ENCODE data around the gene OR2AT4.

Gene OR2AT4

DNA sequence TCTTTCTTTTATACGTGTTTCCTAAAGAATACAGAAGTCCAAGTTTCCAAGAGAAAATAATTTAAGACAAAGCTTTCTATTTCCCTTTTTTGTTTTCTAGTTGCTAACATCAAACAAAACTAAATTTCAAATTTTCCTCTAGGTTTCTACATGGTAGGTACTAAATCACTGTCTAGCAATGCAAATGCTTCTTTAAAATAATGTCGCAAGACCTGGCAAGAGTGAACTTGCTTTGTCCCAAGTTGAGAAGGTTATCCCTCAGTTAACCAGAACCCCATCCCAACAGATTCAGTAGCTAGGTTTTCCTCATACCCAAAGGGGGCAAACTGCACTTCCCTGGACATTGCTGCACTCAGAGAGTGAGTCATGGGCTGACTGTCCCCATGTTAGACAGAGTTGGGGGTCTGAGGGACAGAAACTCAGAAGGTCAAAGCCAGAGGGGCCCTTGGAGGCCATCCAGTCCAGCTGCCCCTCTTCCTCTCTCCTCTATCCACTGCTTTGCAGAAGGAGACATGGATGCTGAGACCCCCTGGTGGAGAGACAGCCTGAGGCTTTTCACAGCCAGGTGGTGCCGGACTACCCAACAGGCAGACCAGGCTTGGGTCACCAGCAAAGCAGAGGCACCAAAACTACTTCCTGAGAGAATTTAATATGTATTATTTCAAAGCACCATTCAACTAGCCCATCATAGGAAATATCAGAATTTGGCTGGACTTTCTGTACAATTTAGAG lies 23.1 kb downstream of the OR2AT4 start:
- TF ChIP-seq TAF1 (IDR thresholded peaks at IDR 0.05; ENCODE audit: borderline replicate concordance, insufficient read depth, low read length) (no peak), POLR2AphosphoS5 (IDR thresholded peaks at IDR 0.05; ENCODE audit: low read depth, low read length) (no peak), FOXP2 (optimal IDR thresholded peaks at IDR 0.05; ENCODE audit: borderline replicate concordance, extremely low read depth, extremely low read length, insufficient read depth) (no peak), REST (IDR thresholded peaks at IDR 0.05; ENCODE audit: insufficient read depth in 1 of 2, low read depth in 2 of 2, low read length in 2 of 2) (no peak), SIN3A (IDR thresholded peaks at IDR 0.05; ENCODE audit: borderline replicate concordance, insufficient read depth, low read length) (no peak)

DNA sequence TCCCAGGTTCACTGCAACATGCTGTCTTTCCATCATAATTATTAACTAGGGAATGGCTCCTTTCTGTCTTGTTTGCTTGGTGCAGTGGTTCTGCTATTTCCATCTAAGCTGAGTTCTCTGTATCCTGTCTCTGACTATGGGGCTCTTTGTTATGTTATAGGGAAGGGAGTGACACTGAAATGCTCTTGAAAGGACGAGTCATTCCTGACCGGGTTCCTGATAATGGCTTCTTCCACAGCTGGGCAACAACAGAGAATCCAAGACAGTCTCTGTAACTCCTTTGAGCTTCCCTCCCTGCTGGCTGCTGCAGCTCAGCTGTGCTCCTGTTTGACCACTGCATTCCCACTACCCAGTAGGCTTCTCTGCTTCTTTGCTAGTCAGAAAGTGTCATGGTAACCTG lies 24.1 kb downstream of the OR2AT4 start:
- TF ChIP-seq POLR2AphosphoS5 (IDR thresholded peaks at IDR 0.05; ENCODE audit: low read depth, low read length): no peak
- no peak for TF ChIP-seq FOXP2 (optimal IDR thresholded peaks at IDR 0.05; ENCODE audit: borderline replicate concordance, extremely low read depth, extremely low read length, insufficient read depth)
- no peak for TF ChIP-seq SIN3A (IDR thresholded peaks at IDR 0.05; ENCODE audit: borderline replicate concordance, insufficient read depth, low read length)
- no peak for TF ChIP-seq REST (IDR thresholded peaks at IDR 0.05; ENCODE audit: insufficient read depth in 1 of 2, low read depth in 2 of 2, low read length in 2 of 2)
- no peak for TF ChIP-seq TAF1 (IDR thresholded peaks at IDR 0.05; ENCODE audit: borderline replicate concordance, insufficient read depth, low read length)

- TF ChIP-seq POLR2AphosphoS5 (IDR thresholded peaks at IDR 0.05; ENCODE audit: low read depth, low read length): no peak
These were observed 27.2 kb downstream of the OR2AT4 start for GRCh38 chr11:75069473-75069872.

GRCh38 chr11:75068993-75069392 lies 27.7 kb downstream of the OR2AT4 start:
- TF ChIP-seq TAF1 (IDR thresholded peaks at IDR 0.05; ENCODE audit: borderline replicate concordance, insufficient read depth, low read length) (no peak), FOXP2 (optimal IDR thresholded peaks at IDR 0.05; ENCODE audit: borderline replicate concordance, extremely low read depth, extremely low read length, insufficient read depth) (no peak), SIN3A (IDR thresholded peaks at IDR 0.05; ENCODE audit: borderline replicate concordance, insufficient read depth, low read length) (no peak), POLR2AphosphoS5 (IDR thresholded peaks at IDR 0.05; ENCODE audit: low read depth, low read length) (no peak), REST (IDR thresholded peaks at IDR 0.05; ENCODE audit: insufficient read depth in 1 of 2, low read depth in 2 of 2, low read length in 2 of 2) (no peak)

- TF ChIP-seq FOXP2 (optimal IDR thresholded peaks at IDR 0.05; ENCODE audit: borderline replicate concordance, extremely low read depth, extremely low read length, insufficient read depth) (no peak), SIN3A (IDR thresholded peaks at IDR 0.05; ENCODE audit: borderline replicate concordance, insufficient read depth, low read length) (no peak), POLR2AphosphoS5 (IDR thresholded peaks at IDR 0.05; ENCODE audit: low read depth, low read length) (no peak), TAF1 (IDR thresholded peaks at IDR 0.05; ENCODE audit: borderline replicate concordance, insufficient read depth, low read length) (no peak), REST (IDR thresholded peaks at IDR 0.05; ENCODE audit: insufficient read depth in 1 of 2, low read depth in 2 of 2, low read length in 2 of 2) (no peak)
These were observed 28.1 kb downstream of the OR2AT4 start for GRCh38 chr11:75068559-75068958.
